Activated effector memory CD4-positive, alpha-beta T cell treated with Interleukin-2 at 50 U/mL for 16 hours (primary cell): ENCODE data around the gene CPXM1.

ENCODE experiments used
- DNase-seq: peaks from one replicate; pipeline ENCODE4 v3.0.0-alpha.2; 2020

Gene CPXM1

DNA sequence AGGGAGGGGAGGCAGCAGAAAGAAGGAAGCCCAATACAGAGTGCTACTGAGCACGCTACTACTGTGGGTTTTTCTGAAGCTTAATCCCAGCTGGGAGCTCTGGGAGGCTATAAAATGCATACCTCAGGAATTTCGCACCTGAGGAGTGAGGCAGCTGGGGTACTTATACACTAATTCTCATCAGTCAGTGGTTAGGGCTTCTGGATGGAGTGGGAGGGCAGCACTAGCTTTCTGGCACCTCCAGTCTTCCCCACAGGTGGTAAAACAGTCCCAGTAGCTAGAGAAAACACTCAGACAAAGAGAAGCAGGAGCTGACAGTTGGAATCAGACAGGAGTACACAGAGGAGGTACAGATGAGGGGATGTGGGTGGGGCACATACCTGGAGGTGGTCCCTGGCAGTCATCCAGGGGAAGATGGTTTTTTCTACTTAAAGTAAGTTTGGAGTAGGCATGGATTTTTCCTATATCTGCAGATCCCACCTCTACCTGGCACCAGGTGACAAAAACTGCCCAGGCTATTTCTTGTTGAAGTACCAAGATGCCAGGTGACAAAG is 37.8 kb downstream of the CPXM1 start:
- no peak for DNase-seq

DNA sequence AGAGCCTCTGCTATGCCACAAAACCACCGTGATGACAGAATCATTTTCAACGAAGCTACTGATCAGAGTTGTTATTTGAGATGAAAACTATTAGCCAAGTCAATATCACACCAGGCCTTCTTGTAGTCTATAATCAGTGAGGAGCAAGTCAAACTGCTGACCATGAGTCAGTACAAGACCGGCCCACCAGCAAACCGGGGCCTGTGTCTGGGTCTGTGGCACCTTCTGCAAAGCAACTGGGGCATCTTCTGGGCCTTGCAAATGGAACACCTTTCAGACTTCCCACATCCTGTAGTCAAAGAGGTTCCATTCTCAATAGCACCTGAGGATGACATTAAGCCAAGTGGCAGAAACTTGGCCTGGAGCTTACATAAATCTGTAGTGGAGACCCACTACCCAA is 38.5 kb downstream of the CPXM1 start:
- DNase-seq: no peak

DNA sequence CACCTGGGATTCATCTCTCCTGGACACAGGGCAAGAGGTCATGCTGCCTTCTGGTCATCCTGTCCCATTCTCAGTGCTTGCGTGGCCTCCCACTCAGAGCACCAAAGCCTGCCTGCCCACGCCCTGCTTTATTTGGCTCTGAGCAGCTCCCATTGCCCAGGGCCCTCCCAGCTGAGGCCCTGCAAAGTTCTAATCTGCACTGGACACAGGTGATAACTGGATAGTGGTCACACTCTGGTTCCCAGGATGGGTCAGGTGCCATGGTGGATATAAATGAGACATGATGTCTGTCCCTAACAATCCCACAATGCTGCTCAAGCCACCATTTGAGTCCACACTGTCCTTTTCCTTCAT is 39.5 kb downstream of the CPXM1 start:
- DNase-seq: no peak

DNA sequence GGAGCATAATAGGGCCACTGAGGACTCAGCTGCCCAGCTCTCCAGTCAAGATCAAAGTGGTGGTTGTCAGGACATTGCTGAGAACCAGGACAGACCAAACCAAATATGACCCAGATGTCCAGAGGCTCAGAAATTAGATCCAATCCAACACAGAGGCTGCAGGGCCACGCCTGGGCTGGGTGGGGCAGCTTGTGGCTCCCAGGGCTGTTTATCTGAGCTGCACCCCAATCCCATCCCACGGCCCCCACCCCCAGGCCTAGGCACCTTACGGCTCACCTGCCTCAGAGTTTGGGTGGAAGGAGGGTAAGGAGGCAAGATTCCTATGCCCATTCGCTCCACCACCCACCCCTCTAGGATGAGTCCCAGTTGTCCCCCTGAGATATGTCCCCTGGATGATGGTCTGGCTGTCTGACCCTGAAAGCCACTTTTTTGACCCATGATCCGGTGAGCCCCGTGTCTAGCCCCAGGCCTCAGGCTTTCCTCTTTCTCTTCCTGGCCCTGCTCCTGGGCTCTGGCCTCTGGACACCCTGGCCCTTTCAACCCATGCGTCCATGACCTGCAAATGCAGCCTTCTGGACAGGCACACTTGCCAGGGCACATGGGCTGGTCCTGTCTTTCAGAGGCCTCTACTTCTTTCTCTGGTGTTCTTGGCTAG is 40.0 kb downstream of the CPXM1 start:
- DNase-seq: no peak

DNA sequence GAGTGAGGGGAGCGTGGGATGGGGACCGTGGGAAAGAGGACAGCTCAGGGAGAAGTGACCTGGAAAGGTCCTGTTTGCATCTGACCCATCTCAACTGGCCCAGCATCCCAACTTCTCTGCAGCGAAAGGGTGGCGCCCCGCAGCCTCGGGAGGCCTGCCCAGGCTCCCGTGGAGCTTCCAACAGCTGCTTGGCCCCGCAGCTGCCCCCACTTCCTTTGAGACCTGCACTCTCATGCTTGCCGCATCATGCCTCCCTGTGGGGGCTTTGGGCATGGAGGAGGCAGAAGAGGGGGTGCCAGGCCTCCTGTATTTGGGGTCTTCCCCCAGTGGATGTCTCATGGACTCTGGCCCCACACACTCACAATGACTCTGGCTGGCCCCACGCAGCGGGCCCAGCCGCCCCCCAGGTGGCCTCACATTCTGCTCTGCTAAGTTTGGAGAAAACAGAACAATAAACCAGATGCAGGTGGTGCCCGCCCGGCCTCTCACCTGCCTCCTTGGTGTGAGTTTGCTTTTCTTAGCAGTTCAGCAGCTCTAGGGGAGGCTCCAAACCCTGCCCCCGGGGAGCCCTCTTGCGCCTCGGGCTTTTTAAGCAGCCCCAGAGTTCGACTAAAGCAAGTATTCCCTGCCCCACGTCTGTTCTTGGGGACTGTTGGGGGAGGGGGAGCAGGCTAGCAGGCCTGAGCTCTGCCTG is 40.7 kb downstream of the CPXM1 start:
- no peak for DNase-seq

DNA sequence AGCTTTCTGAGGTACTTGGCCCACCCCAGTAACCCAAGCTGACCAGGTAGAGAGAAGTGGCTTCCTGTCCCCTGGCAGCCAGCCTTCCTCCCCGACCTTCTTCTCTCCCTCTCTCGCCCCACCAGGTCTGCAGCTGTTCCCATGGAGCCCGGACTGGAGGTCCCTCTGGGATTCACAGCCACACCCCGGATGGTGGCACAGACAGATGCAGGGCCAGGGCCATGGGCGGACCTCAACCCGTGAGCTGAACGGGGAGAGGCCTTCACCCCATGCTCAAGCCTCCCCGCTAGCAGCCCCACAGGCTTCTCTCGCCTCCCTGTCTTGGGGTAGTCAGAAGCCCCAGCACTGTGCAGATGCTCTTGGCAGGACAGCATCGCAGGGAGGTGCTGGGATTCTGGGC is 41.3 kb downstream of the CPXM1 start:
- no peak for DNase-seq

DNA sequence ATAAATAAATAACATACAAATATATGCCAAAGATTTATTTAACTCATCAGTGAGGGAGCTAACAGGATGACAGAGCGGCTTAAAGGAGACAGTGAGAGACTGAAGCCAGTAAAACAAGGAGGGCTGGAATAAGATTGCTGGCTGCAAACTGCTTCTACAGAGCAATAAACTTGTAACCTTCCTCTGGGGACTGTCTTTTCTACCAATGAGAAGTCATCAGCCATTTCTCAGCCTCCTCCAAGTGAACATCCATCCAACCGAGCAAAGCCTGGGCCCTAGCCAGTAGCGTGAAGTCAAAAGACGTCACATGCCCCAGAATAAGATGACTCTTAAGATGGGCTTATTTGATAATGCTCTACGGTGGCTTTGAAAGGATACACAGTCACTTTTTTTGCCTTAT is 42.5 kb downstream of the CPXM1 start:
- no peak for DNase-seq

DNA sequence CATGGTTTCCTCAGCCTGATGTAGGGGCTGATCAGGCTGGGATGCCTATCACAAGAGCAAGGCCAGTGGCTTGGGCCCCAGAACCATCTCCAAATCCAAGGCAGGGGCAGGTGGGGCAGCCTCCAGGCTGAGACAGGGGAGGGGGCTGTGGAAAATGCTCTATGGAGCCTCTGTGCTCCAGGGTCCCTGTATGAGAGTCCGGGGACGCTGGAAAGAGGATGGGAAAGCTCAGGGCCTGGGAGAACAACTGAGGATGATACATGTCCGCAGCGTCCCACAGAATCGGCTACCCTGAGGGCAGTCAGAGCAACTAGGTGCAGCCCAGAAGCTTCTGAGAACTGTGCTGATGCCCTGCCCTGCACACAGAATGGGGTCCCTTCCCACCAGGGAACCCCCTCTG is 43.4 kb downstream of the CPXM1 start:
- DNase-seq: no peak

DNA sequence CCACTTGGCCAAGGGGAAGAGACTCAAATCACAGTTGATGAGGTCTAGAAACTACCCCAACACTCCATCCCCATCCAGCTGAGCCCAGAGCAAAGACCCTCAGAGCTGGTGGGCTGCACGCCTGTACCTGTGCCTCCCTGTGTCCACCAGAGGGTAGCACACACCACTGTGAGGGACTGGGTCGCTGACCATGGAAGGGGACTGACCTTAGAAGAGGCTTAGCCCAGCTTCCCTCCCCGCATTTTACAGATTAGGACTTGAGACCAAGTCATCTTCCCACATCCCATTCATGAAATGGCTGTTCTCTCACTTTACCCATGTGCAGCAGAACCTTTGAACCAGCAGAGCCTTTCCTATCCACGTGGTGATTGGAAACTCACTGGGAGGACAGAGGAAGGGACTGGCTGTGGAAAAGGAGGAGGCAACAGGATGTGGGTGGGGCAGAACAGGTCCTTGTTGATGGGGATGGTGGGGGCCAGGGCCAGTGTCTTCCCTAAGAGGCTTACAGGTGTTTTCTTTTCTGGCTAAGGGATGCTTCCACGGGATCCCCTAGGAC is 44.3 kb downstream of the CPXM1 start:
- DNase-seq: no peak

DNA sequence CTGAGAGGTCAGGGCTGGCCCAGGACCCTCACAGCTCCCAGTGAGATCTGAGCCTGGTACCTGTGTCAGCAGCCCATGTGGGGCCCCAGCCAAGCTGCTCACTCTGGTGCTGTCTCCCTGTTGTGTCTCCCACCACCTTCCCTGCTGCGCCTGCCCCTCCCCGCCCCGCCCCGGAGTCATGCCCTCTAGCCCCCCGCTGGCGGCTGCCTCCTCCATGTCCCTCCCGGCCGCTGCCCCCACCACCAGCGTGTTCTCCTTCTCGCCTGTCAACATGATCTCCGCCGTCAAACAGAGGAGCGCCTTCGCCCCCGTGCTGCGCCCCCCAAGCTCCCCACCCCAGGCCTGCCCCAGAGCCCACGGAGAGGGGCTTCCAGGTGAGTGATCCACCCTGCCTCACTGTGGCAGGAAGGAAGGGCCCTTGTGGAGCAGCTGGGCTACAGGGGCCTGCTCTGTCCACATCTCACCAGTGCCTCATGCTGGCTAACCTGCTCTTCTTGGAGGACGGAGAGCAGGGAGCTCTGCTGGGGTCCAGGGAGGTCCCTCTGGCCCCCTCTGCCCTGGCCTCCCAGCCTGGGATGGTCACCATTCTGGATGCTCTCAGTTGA is 44.9 kb downstream of the CPXM1 start:
- no peak for DNase-seq

DNA sequence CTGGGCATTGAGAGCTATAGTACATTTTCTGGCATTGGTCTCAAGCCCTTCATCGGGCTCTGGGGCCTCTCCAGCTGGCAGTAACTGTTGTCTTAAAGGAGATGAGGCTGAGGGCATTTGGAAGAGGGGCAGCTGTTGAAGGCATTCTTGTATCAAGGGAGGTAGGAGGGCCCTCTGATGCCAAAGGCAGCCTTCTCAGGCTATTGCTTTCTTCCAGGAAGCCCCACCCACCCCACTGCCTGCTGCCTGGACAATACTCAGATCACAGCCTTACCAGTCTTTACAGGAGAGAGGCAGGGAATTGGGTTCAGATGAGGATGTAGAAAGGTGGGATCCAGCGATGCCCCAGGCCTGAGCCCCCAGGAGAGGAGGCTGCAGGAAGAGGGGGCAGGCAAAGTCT is 46.0 kb downstream of the CPXM1 start:
- DNase-seq: no peak

DNA sequence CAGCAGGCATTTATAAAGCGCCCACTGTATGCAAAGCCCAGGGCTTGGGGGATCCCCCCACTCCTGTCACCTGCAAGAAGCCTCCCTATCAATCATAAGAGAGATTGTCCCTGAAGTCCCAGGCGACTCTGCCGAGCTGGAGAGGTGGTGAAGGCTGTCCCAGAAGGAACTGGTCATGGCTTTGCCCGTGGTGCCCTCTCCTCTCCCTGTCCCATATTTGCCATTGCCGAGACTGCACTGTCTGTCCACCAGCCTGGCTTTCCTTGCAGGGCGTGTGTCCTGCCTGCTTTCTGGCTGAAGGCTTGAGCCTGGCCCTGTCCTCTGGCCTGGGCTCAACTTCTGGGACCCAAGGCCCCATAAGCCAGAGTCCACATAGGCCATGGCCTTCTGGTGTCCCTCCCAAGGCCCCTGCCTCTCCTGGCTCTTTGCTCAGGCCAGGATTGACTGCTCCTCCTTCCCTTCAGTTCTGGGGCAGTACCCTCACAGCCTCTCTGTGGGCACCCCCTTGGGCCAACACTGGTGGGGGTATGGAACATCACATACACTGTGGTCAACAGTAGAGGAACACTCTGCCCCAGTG is 46.9 kb downstream of the CPXM1 start:
- no peak for DNase-seq

DNA sequence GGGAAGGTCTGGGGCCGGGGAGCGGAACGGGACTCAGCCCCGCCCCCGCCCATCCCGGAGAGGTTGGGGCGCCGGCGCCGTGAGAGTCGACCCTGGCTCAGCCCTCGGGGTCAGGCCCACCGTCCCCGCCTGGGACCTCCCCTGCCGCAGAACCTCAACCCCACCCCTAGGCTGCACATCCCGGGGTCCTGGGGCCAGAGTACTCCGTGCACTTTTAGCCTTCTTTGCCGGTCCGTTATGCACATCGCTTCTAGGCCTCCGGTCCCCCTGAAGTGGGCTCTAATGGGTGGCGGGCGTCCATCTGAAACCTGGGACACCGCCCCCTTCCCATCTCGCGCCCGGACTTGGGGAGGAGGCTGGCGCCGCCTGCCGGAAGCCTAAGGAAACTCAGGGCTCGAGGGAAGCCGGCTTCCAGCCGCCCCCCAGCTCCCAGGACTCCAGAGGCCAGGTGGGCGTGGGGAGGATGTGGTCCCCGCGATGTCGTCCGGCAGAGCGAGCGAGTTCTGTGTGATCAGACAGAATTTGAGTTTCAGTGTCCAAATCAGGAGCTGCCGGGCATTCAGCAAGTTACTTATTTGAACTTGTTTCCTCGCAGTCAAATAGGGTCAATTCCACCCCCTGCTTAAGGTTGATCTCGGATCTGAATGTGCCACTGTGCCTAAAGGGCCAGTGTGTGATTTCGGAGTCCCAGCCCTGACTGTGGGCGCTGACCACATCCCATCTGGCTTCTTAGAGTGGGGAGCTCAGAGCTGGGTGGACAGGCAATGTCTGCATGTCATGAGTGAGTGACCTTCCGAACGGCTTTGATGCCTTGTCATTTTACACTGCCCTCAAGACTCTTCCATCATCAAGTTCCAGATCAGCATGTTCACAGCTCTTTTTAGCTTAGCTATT is 47.6 kb downstream of the CPXM1 start:
- peak; percentile 24 for DNase-seq

DNA sequence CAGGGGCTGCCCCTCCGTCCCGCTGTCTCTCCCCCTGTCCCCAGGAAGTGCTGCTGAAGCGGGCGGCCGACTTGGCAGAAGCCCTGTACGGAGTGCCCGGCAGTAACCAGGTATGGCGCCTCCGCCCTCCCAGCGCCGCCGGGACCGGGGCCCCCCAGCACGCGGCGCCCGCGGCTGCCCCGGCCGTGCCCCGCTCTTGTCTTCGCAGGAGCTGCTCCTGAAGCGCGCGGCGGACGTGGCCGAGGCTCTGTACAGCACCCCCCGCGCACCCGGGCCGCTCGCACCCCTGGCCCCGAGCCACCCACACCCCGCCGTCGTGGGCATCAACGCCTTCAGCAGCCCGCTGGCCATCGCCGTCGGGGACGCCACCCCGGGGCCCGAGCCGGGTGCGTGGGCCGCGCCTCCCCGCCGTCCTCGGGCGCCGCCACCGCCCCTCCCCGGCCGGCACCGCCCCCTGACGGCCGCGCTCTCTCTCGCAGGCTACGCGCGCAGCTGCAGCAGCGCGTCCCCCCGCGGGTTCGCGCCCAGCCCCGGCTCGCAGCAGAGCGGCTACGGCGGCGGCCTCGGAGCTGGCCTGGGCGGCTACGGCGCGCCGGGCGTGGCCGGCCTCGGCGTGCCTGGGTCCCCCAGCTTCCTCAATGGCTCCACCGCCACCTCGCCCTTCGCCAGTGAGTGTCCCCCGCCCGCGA is 48.4 kb downstream of the CPXM1 start:
- DNase-seq: peak; percentile 44

DNA sequence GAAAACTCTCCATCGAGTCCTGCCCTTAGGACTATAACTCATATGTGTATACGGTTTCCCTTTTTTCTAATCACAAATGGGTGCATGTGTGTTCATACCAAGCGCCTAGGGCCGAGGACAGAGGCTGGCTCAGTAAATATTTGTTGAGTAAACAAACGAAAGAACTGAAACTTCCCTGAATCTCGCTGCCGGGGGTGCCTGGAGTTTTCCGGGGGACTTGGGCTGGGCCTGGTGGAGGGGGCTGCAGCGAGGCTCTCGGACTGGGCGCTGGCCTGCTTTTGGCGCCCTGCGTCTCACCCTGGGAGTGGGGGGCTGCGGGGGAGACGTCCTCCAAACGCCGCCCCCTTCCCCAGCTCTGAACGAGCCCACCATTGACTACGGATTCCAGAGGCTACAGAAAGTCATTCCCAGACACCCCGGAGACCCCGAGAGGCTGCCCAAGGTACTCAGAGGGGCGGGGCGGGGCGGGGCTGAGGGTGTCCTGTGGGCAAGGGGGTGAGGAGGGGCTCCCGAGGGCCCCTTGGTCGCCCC is 49.0 kb downstream of the CPXM1 start:
- no peak for DNase-seq

DNA sequence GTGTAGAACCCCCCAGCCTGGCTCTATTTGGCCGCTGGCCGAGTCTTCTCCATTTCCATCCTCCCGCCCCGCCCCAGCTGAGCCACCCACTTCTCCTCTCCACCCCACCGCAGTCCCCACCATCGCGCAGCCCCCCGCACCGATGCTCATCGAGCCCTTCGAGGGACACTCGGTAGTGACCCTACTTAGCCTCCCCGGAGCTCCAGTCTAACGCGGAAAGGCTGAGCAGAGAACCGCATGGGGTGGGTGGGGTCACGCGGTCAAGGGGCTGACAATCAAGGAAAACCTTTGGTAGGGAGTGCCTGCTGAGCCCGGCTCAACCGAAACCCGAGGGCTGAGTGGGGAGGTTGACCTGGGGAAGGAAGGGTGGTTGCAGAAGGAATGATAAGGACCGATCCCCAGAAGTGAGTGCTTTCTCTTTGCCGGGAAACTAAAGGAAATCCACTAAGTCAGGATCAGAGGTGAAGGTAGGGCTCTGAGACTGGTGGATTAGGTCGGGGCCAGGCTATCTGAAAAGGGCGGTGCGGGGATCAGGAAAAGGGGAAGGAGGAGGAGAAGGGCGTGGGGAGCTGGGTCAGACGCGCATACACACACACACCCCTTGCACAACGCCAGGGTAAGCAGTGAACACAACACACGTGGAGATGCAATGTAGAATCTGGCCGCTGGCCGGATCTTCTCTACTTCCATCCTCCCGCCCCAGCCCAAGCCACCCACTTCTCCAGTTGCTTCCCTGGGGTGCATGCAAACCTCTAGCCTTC is 49.8 kb downstream of the CPXM1 start:
- no peak for DNase-seq

DNA sequence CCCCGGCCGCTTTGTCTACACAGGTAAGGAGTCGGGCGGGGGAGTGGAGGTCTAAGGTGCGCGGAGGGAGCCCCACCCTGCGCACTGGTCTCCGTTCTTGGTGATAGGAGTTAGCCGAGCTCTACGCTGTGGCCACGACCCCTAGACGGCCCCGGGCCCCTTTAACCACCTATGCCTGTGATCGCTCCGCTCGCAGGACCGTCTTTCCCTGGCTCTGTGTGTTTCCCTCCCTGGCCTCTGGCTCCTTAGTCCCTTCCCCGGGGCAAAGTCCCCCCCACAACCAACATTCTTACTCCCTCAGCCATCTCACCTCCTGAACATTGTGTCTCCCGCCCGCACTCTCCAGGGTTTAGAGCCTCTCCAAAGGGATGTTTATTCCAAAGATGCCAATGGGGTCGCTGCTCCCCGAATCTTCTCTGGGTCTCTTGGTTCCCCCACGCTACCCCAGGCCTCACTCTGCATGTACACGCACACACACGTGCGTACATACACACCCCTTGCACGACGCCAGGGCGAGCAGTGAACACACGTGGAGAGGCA is 50.4 kb downstream of the CPXM1 start:
- DNase-seq: no peak

DNA sequence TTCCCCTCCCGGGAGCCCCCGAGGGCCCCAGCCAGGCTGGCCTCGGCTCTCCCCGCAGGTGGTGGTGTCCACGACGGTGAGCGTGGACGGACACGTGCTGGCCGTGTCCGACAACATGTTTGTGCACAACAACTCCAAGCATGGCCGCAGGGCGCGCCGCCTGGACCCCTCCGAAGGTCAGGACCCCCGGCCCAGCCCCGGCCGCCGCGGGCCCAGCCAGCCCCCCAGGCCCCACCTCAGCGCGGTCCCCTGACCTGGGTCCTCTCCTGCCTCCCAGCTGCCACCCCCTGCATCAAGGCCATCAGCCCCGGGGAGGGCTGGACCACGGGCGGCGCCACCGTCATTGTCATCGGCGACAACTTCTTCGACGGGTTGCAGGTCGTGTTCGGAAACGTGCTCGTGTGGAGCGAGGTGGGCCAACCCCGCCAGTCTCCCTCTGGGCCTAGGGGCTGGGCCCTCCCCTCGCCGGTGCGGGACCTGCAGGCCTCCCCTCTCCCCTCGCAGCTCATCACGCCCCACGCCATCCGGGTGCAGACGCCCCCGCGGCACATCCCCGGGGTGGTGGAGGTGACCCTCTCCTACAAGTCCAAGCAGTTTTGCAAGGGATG is 51.0 kb downstream of the CPXM1 start:
- DNase-seq: no peak

DNA sequence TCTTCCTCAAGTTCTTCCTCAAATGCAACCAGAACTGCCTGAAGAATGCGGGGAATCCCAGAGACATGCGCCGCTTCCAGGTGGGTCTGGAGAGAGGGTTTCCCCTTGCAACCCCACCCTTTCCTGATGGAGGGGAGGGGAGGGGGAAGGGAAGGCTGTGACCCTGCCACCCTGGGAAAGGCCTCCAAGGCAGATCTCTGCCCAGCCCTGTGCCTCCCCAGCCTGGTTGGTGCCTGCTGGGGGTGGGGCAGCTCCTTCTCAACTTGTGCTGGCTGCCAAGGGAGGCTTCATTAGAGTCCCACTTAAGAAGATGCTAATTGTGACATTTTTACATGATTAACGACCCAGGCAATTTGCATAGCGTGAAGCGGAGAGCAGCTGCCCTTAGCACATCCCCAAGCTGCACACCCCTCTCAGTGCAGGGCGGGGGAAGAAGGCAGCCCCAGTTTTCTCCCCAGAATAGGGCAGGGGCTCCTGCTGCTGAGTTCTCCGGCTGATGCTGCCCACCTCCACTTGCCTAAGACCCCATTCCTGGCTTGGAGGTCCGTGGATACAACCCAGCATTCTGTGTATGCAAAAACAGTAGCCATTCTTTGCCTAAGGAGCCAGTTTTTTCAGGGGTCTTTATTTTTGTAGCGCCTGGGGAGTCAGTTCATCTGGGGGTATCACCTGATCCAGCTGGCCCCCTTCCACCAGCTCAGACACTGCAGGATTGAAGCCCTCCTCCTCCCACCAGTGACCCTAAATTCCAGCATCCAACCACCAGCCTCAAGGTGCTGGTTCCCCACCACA is 51.7 kb downstream of the CPXM1 start:
- no peak for DNase-seq
